Superior temporal gyrus (tissue), 1 donor: ENCODE data around the gene PAXX.

Source experiments
- DNase-seq: peaks from one replicate; pipeline ENCODE4 v3.0.0-alpha.2; 2016; ENCODE audit errors: extremely low spot score

Gene PAXX, protein sequence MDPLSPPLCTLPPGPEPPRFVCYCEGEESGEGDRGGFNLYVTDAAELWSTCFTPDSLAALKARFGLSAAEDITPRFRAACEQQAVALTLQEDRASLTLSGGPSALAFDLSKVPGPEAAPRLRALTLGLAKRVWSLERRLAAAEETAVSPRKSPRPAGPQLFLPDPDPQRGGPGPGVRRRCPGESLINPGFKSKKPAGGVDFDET

DNA sequence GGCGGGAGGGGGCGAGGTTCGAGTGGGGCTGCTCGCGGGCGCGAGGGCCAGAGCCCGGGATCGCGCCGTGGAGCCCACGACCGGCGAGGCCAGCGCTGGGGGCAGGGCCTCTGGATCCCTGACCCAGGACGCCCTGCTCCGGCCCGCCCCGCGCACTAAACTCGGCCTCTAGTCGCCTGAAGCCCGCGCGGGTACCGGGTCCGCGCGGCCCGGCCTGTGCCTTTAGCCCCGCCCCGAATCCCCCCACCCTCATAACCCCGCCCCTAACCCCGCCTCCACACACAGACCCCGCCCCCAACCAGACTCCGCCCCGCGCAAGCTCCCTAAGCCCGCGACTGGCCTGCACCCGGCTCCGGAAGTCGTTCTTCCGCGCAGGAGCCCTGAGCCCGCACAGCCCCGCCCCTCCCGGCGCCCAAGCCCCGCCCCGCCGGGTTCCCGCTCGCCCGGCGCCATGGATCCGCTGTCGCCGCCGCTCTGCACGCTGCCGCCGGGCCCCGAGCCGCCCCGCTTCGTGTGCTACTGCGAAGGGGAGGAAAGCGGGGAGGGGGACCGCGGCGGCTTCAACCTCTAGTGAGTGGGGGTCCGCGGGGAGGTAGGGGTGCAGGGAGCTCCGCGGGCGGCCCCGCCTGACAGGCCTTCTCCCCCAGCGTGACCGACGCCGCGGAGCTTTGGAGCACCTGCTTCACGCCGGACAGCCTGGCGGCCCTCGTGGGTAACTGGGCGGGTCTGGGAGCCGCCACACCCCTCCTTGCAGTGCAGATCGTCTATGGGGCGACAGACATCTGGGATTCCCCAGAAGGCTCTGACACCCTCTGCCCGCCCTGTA, at the start of gene PAXX:
PAXX (plus strand) TSS at position 430 of the 826 bp plus-strand sequence; CDS start at position 452, 22 bp downstream.
- DNase-seq: peak; percentile 82

DNA sequence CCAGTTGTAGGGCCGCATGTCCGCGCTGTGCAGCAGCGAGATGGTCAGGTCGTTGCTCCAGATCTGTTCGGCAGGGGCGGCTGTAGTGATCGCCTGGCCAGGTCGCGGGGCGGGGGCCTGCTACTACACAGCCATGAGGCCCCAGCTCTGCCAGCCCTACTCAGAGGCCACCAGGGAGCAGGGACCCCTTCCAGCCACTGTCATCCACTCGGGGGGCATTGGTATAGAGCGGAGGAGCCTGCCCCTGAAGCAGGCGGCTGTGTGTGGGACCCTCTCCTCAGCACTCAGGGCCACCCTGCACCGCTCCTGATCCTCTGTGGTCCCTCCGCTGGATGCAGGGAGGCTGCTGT, 49.4 kb upstream of the PAXX start:
- DNase-seq: no peak

DNA sequence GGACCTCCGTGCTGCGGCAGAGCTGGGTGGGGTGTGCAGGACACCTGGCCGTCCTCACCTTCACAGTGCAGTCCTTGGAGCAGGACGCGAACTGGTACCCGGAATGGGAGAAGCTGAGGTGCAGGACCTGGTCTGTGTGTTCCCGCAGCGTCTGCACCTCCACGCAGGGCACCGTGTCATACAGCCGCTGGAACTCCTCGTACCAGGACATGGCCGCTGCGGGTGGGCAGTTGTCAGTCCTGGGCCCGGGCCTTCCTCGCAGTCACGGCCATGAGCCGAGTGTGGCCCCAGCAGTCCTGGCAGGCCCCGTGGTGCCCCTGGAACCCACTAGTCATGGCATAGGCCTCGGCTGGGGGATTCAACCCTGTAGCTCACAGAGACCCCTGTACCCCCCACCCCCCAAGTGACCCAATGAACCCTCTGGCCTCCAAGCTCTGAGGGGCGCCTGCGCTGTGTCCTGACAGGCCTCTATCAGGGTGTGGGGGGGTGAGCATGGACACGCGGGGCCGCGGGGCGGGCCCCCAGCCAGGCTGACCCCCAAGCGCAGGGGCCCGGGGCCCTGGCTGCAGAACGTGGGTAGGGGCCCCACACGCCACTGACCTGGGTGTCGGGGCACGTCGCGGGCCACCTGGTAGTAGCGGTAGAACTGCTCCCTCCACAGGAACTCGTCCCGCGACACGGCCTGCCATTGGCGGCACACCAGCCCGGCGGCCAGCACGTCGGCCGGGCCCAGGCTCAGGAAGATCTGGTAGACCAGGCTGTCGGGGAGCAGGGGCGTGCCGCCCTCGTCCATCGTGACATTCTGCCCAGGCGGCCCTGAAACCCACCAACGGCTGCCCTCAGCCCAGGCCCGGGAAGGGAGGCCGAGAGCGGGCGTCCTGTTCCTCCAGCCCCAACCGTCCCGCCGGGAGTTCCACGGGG, 48.7 kb upstream of the PAXX start:
- no peak for DNase-seq

DNA sequence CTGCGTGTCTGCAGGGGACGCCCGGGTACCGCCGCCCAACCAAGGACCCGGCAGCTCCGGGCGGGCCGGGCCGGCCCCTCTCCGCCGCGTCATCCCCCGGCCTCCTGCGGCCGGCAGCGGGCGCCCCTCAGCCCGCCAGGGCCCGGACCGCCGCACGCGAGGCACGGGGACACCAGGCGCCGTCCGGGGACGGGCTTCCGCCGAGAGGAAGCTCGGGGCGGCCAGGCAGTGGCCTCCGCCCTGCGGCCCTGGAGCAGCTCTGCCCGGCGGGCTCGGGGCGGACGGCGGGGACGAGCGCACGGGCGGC, 48.1 kb upstream of the PAXX start:
- DNase-seq: no peak

DNA sequence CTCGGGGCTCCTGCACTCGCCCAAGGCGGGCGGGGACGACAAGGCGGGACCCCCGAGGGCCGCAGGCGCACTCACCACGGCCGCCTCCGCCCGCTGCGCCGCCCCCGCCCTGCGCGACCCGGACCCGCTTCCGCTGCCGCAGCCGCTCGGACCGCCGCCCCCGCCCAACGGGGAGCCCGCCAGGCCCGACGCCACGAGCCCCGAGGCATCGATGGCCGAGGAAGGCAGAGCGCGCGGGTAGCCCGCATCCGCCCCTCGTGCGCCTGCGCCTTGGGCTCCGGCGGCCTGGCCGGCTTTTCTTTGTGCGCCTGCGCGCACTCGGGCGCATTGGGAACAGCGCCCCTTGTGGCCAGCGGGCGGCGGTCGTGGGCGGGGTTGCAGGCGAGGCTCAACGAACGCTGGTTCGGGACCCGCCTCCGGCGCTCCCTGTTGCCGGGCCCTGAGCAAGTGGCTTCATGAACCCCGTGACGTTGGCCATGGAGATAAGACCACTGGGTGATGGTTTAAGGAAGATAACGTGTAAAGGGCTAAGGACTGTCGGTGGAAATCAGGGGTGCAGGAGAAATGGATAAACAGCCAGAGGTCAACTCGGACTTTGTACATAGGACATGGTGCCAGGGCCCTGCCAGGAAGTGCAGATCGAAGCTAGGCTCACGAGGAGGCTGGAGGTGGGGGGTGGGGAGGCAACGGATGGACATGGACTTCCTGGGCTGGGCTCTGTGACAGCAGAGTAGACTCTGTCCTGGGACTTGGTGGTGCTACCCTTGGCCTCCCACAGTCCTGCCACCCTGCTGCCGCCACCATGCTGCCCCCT, 47.5 kb upstream of the PAXX start, which contains the start of the genes C8G and FBXW5:
C8G (plus strand) TSS at position 725 of the 814 bp plus-strand sequence; CDS start at position 803, 78 bp downstream.
FBXW5 (minus strand) TSS at position 220 of the 814 bp plus-strand sequence. CDS start 655 bp downstream, outside the sequence.
- peak; percentile 93 for DNase-seq

- no peak for DNase-seq
These were observed 46.6 kb upstream of the PAXX start for GRCh38 chr9:136945333-136946227.

- no peak for DNase-seq
These were observed 45.8 kb upstream of the PAXX start for GRCh38 chr9:136946228-136947027.

DNA sequence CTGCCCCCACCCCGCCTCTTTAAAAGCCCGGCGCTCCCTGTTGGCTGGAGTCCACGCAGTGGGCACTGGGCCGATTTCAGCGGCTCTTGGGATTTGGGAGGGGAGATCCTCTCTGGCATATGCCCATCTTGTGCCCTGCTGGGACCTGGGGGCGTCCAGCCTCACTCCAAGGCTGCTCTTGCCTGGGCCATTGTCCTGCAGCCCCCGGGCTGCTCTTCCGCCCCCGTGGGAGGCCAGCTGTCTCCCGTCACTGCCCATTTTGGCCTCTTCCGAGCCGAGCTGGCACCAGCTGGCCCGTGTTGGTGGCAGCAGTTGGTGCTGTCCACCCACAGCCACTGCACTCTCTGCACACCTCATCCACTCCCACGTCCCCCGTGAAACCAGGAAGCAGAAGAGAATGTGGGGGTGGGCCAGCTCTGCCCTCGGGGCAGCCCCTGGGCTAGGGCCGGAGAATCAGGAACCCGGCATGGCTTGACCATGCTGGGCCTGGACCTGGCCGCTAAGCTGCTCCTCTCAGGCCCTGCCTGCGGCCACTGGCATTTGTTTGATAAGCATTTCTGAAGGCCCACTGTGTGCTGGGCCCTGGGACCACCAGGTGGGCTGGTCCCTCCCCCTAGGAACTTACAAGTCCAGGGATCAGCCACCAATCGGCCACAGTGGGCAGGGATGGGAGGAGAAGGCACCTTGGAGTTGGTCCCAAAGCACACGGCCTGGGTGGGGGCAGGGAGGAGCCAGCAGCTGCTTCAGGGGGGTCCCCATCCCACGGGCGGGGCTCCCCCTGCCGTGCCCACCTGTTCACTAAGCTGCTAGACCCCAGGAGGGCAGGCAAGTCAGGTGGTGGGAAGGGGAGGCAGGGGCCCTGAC, 45.0 kb upstream of the PAXX start:
- peak; percentile 56 for DNase-seq

DNA sequence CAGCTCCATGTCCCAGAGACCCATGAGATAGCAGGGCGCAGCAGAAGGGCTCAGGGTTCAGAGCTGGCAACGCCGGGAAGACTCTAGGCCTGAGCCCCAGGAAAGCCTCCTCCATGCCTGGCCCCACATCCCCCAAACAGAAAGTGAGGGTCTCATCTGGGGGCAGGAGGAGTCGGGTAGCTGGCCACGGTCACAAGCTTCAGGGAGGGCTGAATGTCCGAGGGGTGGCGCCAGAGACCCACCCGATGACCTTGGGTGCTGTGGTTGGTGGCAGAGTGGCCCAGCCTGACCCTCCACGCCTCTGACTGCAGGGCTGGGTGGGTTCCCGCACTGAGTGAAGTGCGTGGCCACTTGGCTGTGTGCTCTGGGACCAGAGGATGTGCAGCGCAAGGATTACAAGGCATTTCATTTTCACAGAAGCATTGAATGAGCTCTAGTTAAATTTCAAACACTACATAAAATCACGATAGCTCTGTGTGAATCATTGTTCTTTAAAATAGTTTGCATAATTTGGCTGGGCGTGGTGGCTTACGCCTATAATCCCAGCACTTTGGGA, 44.2 kb upstream of the PAXX start:
- DNase-seq: peak; percentile 84

DNA sequence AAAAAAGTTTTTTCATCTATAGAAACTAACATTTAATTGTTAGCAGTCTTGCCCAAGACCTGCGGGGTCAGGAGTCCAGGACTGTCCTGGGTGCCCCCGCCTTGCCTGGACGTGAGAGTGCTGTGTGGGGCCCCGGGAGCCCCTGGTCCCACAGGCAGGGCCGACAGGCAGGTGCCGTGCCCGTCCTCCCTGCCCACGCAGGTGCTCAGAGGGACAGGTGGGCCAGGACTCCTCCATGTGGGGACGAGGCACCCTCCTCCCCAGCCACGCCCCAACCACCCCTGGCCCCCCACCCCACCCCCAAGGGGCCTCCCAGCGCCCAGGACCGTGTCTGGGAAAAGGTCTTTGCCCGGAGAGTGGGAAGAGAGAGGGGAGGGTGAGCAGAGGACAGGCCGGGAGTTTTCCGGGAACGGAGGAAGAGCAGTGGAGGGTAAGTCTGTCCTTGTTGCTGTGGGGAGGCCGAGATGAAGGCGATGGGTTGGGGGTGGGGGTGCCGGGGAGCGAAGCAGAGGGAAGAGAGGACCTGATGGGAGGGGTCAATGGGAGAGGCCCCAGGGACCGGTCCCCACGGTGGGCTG, 42.9 kb upstream of the PAXX start:
- DNase-seq: no peak

DNA sequence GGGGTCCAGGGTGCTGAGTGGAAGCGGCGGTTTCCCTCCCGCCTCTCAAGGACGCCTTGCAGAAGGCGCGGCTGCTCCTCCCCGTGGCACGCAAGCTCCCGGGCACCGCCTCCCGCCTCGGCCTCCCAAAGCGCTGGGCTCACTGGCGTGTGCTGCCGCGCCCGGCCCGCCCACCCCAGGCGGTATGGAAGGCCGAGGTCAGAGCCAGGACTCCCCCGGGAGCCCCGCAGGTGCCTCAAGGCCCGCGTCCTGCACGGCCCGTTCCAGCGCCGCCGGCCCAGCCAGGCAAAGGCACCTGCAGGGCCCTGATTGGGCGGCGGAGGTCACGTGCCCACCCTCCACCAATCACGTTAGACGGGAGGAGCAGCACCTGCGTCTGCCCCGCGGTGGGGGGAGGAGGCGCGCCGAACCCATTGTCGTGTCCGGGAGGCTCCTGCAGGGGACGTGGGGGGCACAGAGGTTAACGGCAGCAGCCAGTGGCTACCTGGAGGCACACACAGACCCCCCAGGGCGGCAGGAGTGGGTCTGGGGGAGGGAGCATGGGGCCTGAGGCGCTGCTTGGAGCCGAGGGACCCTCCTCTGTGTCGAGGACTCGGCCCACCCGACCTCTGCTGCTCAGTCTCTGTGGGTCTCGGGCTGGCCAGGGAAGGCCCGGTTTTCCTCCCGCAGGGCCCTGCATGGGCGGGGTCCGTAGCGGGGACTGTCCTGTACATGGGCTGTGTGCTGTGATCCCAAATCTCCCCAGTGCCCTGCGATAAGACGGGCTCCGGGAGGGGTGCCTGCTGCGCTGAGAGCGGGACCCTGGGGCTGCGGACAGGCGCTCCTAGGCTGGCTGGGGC, 42.2 kb upstream of the PAXX start:
- peak; percentile 96 for DNase-seq

- DNase-seq: peak; percentile 21
These were observed 41.5 kb upstream of the PAXX start for GRCh38 chr9:136950656-136951276.

DNA sequence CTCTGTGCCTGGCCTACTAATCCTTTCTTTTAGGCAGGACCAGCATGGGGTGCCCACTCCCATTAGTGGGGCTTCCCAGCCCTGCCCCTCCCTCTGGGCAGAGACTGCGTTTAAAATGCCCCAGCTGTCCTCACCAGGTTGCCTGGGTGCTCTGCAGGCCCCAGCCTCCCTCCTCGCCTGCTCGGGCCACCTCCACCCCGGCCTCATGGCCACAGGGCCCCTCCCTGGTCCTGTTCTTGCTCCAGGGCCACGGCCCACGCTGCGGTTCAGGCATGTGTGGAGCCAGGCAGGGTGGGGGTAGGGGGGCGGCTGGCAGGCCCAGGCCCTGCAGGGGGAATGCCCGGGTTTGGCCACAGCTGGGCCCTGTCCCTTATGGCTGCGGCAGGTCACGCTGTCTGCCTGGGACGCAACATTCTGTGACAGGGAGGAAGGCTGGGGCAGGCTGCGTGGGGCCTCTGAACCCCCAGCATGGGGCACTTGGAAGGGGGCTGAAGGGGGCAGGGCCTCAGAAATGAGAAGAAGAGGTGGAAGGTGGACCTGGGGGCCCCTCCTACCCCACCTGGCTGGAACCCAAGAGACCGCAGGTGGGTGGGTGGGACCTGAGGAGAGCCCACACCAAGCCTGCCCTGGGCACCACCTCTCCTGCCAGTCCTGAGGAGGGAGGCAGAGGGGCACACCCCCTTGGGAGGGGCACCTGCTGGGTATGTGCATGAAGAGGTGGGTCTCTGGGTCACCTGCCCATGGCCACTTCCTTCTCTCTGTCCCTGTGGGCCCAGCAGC, 40.5 kb upstream of the PAXX start, which contains the start of gene LCN12:
LCN12 (plus strand) TSS at position 733 of the 780 bp plus-strand sequence. CDS start 55 bp downstream, outside the sequence.
- no peak for DNase-seq

DNA sequence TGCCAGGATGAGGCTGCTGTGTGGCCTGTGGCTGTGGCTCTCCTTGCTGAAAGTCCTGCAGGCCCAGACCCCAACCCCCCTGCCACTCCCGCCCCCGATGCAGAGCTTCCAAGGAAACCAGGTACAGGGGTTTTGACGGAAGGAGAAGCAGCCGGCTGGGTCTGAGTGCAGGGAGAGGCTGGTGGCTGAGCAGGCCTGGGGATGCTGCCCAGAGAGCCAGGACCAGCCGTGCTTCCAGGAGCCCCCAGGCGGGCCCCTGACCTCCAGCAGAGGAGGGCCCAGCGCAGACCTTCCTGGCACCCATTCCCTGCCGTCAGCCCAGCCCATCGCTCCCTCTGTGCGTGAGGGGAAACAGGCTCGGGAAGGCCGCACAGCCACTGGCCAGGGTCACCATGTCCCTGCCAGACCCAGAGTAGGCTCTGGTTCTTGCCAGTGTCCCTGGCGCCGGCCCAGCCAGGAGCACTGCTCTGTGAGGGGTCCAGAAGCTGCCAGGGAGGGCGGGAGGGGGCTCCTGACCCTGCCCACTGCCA, 39.8 kb upstream of the PAXX start:
- DNase-seq: no peak
